ENCODE results near the gene SEMA7A. TPM values are rescaled to one million over a fixed set of nuclear protein-coding genes. Genes with fewer than 3 reads are reported as not detected.
"Not testable (repeated sequence)": the region's sequence is repeated elsewhere in the genome, so short reads cannot be mapped to it uniquely, and the experiment has no call there.

The SEMA7A gene
- total RNA-seq, 4 donors from 2014 or later, result 1.2 to 7.6 (median 3.4) TPM

DNA sequence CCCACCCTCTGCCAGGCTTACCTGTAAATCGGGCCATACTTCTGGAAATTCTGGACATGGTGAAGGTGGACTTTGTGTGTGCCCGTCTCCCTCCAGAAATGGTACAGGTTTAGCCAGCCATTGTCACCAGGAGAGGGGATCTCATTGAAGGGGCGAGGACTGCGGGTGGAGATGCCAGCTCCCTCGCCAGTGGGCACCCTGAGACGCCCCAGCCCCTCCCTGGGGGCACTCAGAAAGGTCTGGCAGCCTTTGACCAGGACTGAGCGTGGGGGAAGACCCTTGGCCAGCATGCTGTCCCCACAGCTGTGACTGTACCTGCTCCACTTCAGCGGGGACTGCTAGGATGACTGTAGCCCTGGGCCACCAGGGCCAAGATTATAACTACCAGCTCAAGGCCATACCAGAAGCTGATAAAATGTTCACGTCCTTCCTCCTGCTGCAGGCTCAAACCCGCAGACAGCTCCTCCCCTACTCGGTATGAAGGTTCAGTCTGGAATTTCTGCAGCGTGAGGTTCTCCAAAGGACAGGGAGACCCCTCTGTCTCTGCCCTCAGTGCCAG is 66.4 kb downstream of the SEMA7A start, which contains the start of gene CYP11A1:
Gene CYP11A1 (minus strand): TSS at position 351 of the 559 bp plus-strand sequence. CDS start 61 bp downstream, at position 290.
- DNase-seq (ENCODE audit: low spot score) (no peak), ATAC-seq (ENCODE audit: low FRiP score) (no peak)
- TF ChIP-seq, protein P1, sequence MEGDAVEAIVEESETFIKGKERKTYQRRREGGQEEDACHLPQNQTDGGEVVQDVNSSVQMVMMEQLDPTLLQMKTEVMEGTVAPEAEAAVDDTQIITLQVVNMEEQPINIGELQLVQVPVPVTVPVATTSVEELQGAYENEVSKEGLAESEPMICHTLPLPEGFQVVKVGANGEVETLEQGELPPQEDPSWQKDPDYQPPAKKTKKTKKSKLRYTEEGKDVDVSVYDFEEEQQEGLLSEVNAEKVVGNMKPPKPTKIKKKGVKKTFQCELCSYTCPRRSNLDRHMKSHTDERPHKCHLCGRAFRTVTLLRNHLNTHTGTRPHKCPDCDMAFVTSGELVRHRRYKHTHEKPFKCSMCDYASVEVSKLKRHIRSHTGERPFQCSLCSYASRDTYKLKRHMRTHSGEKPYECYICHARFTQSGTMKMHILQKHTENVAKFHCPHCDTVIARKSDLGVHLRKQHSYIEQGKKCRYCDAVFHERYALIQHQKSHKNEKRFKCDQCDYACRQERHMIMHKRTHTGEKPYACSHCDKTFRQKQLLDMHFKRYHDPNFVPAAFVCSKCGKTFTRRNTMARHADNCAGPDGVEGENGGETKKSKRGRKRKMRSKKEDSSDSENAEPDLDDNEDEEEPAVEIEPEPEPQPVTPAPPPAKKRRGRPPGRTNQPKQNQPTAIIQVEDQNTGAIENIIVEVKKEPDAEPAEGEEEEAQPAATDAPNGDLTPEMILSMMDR (IDR thresholded peaks at IDR 0.05), result no peak

- TF ChIP-seq, protein P1 (IDR thresholded peaks at IDR 0.05), result no peak
- ATAC-seq (ENCODE audit: low FRiP score), result peak; percentile 86
- no peak for DNase-seq (ENCODE audit: low spot score)
Measured at GRCh38 chr15:74365598-74366445, 67.9 kb downstream of the SEMA7A start.

- no peak for DNase-seq (ENCODE audit: low spot score)
- ATAC-seq (ENCODE audit: low FRiP score), result no peak
- TF ChIP-seq, protein P1 (IDR thresholded peaks at IDR 0.05), result no peak
Measured at GRCh38 chr15:74364936-74365597, 68.7 kb downstream of the SEMA7A start.

DNA sequence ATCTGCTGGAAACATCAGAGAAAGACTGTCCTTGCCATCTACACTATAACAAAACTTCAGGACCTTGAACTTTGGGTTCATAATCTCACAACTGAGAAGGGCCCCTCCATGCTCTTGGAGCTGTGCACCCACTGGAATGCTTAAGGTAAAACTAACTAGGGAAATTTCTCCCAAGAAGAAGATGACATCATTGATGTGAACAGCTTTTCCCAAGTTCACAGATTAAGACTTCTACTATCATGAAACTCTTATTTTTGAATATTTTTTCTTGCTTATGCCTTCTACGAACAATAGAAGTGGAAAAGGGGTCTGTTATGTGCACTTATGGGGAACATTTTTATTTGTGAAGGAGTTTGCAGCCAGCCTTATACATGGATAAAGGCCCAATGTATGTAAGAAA is 71.3 kb downstream of the SEMA7A start:
- TF ChIP-seq, protein P1 (IDR thresholded peaks at IDR 0.05), result no peak
- DNase-seq (ENCODE audit: low spot score) (no peak), ATAC-seq (ENCODE audit: low FRiP score) (no peak)

DNA sequence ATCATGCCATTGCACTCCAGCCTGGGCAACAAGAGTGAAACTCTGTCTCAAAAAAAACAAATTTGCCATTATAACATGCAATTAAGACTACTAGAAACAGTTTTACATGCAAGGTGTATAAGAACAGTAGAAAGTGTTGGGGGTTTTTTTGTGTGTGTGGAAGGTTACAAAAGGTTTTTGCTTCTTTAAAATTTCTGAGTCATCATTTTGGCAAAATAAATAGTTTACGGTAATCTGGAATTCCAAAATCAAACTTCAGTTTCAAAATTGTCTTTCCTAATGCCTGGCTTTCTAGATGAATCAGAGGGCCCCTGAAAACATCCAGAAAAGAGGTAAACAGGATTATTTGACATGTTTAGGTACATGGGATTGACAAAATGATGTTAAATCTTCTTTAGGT is 72.9 kb downstream of the SEMA7A start:
- ATAC-seq (ENCODE audit: low FRiP score); DNase-seq (ENCODE audit: low spot score): not testable (repeated sequence)

DNA sequence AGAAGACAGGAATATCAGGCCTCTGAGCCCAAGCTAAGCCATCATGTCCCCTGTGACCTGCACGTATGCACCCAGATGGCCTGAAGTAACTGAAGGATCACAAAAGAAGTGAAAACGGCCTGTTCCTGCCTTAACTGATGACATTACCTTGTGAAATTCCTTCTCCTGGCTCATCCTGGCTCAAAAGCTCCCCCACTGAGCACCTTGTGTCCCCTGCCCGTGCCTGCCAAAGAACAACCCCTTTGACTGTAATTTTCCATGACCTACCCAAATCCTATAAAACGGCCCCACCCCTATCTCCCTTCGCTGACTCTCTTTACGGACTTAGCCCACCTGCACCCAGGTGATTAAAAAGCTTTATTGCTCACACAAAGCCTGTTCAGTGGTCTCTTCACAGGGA is 74.4 kb downstream of the SEMA7A start:
- not testable (repeated sequence) for ATAC-seq (ENCODE audit: low FRiP score); DNase-seq (ENCODE audit: low spot score)

Small RNA genes lying within 50 kb of the gene (small RNA-seq; reads per million reads assigned to genes)
- not detected for gene MIR6881

Other genes with a start within 250 kb of the SEMA7A start
- gene STRA6, start 231.2 kb downstream of the SEMA7A start, total RNA-seq, result under 1 TPM in 1 of 4 donors, not detected in 3; 0.19 TPM
- gene CCDC33, start 197.6 kb downstream of the SEMA7A start, total RNA-seq, result not detected
- gene CYP11A1, start 66.3 kb downstream of the SEMA7A start, total RNA-seq, result 1 to 10 TPM; 1.3 to 4.8 (median 1.4) TPM
- 10 to 100 TPM; 28.0 to 39.2 (median 34.8) TPM for gene UBL7, start 27.2 kb upstream of the SEMA7A start, total RNA-seq
- gene ARID3B, start 107.3 kb upstream of the SEMA7A start, total RNA-seq, result 10 to 100 TPM in 1 of 4 donors, 1 to 10 TPM in 3; 2.2 to 16.9 (median 4.3) TPM
- 100 to 1,000 TPM in 2 of 4 donors, 10 to 100 TPM in 2; 83.8 to 153 (median 103) TPM for gene CLK3, start 181.9 kb upstream of the SEMA7A start, total RNA-seq